ENCODE measurements around the gene PTTG1.

The PTTG1 gene

GRCh38 chr5:160468363-160468975 is 46.8 kb downstream of the PTTG1 start:
- TF ChIP-seq REST (IDR thresholded peaks at IDR 0.05; ENCODE audit: insufficient read depth in 1 of 2, low read depth in 2 of 2, low read length in 2 of 2) (no peak), TAF1 (IDR thresholded peaks at IDR 0.05; ENCODE audit: borderline replicate concordance, insufficient read depth, low read length) (no peak), SIN3A (IDR thresholded peaks at IDR 0.05; ENCODE audit: borderline replicate concordance, insufficient read depth, low read length) (no peak), FOXP2 (optimal IDR thresholded peaks at IDR 0.05; ENCODE audit: borderline replicate concordance, extremely low read depth, extremely low read length, insufficient read depth) (no peak), POLR2AphosphoS5 (IDR thresholded peaks at IDR 0.05; ENCODE audit: low read depth, low read length) (no peak)

- TF ChIP-seq FOXP2 (optimal IDR thresholded peaks at IDR 0.05; ENCODE audit: borderline replicate concordance, extremely low read depth, extremely low read length, insufficient read depth) (no peak), TAF1 (IDR thresholded peaks at IDR 0.05; ENCODE audit: borderline replicate concordance, insufficient read depth, low read length) (no peak), POLR2AphosphoS5 (IDR thresholded peaks at IDR 0.05; ENCODE audit: low read depth, low read length) (no peak), REST (IDR thresholded peaks at IDR 0.05; ENCODE audit: insufficient read depth in 1 of 2, low read depth in 2 of 2, low read length in 2 of 2) (no peak), SIN3A (IDR thresholded peaks at IDR 0.05; ENCODE audit: borderline replicate concordance, insufficient read depth, low read length) (no peak)
Measured at GRCh38 chr5:160469156-160470144, 47.8 kb downstream of the PTTG1 start.

GRCh38 chr5:160470437-160471361 is 49.0 kb downstream of the PTTG1 start:
- no peak for TF ChIP-seq POLR2AphosphoS5 (IDR thresholded peaks at IDR 0.05; ENCODE audit: low read depth, low read length)
- TF ChIP-seq REST (IDR thresholded peaks at IDR 0.05; ENCODE audit: insufficient read depth in 1 of 2, low read depth in 2 of 2, low read length in 2 of 2), result no peak
- TF ChIP-seq FOXP2 (optimal IDR thresholded peaks at IDR 0.05; ENCODE audit: borderline replicate concordance, extremely low read depth, extremely low read length, insufficient read depth), result no peak
- no peak for TF ChIP-seq TAF1 (IDR thresholded peaks at IDR 0.05; ENCODE audit: borderline replicate concordance, insufficient read depth, low read length)
- no peak for TF ChIP-seq SIN3A (IDR thresholded peaks at IDR 0.05; ENCODE audit: borderline replicate concordance, insufficient read depth, low read length)

- TF ChIP-seq REST (IDR thresholded peaks at IDR 0.05; ENCODE audit: insufficient read depth in 1 of 2, low read depth in 2 of 2, low read length in 2 of 2), result no peak
- TF ChIP-seq POLR2AphosphoS5 (IDR thresholded peaks at IDR 0.05; ENCODE audit: low read depth, low read length), result no peak
- TF ChIP-seq FOXP2 (optimal IDR thresholded peaks at IDR 0.05; ENCODE audit: borderline replicate concordance, extremely low read depth, extremely low read length, insufficient read depth), result no peak
- no peak for TF ChIP-seq SIN3A (IDR thresholded peaks at IDR 0.05; ENCODE audit: borderline replicate concordance, insufficient read depth, low read length)
- no peak for TF ChIP-seq TAF1 (IDR thresholded peaks at IDR 0.05; ENCODE audit: borderline replicate concordance, insufficient read depth, low read length)
Measured at GRCh38 chr5:160471761-160472160, 50.1 kb downstream of the PTTG1 start.

Data from PFSK-1 (cell line).